Subcutaneous adipose tissue (tissue), 4 donors: ENCODE measurements around the gene CDHR2. TPM values are rescaled to one million over a fixed set of nuclear protein-coding genes. Genes with fewer than 3 reads are reported as not detected.

Source experiments
- total RNA-seq, 4 donors: library from RNA; depleted of rRNA; stranded (reverse); fragments of >200 nt; gene quantifications; one replicate each; pipeline ENCODE4 v1.1.0, GENCODE V29; 2016
- TF ChIP-seq, protein P1 (sequence below): fragments of 450-650 bp; IDR thresholded peaks from one replicate; pipeline ENCODE4 v1.5.1; 2016; ENCODE audit warnings: low read depth, mild to moderate bottlenecking, control low read depth, antibody characterized with exemption, moderate library complexity

The CDHR2 gene
- total RNA-seq, 4 donors from 2014 or later, result 0.17 TPM; not detected in 3

DNA sequence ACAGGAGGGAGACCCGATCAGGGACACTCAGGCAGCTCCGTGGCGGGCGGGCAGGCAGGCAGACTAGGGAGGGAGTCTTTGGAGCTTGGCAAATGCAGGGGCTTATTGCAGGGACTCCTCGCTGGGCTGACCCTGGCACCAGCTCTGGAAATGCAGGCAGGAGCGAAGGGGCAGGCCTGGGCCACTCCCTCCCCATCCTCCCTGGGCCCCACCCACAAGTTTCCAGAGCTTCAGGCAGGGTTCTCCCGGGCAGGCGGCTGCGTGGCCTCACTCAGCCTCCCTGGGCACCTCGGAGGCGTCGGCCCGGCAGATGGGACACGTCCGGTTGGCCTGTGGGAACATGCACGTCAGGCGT is 20.4 kb upstream of the CDHR2 start:
- TF ChIP-seq, protein P1, sequence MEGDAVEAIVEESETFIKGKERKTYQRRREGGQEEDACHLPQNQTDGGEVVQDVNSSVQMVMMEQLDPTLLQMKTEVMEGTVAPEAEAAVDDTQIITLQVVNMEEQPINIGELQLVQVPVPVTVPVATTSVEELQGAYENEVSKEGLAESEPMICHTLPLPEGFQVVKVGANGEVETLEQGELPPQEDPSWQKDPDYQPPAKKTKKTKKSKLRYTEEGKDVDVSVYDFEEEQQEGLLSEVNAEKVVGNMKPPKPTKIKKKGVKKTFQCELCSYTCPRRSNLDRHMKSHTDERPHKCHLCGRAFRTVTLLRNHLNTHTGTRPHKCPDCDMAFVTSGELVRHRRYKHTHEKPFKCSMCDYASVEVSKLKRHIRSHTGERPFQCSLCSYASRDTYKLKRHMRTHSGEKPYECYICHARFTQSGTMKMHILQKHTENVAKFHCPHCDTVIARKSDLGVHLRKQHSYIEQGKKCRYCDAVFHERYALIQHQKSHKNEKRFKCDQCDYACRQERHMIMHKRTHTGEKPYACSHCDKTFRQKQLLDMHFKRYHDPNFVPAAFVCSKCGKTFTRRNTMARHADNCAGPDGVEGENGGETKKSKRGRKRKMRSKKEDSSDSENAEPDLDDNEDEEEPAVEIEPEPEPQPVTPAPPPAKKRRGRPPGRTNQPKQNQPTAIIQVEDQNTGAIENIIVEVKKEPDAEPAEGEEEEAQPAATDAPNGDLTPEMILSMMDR, result no peak

GRCh38 chr5:176529116-176529740 is 19.9 kb upstream of the CDHR2 start:
- TF ChIP-seq, protein P1, result no peak

- TF ChIP-seq, protein P1, result no peak
Measured at GRCh38 chr5:176529741-176530141, 19.4 kb upstream of the CDHR2 start.

GRCh38 chr5:176530393-176530982 is 18.7 kb upstream of the CDHR2 start:
- TF ChIP-seq, protein P1, result no peak

GRCh38 chr5:176530983-176531901 is 17.9 kb upstream of the CDHR2 start:
- TF ChIP-seq, protein P1, result no peak

- TF ChIP-seq, protein P1, result no peak
Measured at GRCh38 chr5:176531902-176532493, 17.1 kb upstream of the CDHR2 start.

DNA sequence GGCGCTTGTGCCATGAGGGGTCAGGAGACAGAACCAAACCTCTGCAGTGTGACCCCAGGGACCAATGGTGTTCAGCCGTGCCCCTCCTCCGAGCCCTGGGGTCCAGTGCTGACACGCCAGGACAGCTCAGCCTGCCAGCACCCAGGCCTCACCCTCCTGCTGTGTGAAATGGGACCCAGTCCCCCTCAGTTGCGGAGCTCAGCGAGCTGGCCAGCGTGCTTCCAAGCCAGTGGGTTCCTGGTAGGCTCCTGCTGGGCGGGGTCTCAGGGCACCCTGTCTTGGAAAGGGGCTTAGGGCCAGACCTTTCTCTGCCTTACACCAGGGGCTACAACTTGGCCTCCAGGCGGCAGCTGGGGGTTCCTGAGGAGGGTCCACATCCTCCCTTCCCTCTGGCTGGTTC is 16.3 kb upstream of the CDHR2 start:
- TF ChIP-seq, protein P1, result no peak
